Measurements from ENCODE around the gene P3H4. TPM values are rescaled to one million over a fixed set of nuclear protein-coding genes. Genes with fewer than 3 reads are reported as not detected.

The P3H4 gene
- total RNA-seq, 1 donor from 2014 or later = 9.2 TPM

GRCh38 chr17:41772586-41773189 lies 39.1 kb downstream of the P3H4 start:
- TF ChIP-seq, protein P1, sequence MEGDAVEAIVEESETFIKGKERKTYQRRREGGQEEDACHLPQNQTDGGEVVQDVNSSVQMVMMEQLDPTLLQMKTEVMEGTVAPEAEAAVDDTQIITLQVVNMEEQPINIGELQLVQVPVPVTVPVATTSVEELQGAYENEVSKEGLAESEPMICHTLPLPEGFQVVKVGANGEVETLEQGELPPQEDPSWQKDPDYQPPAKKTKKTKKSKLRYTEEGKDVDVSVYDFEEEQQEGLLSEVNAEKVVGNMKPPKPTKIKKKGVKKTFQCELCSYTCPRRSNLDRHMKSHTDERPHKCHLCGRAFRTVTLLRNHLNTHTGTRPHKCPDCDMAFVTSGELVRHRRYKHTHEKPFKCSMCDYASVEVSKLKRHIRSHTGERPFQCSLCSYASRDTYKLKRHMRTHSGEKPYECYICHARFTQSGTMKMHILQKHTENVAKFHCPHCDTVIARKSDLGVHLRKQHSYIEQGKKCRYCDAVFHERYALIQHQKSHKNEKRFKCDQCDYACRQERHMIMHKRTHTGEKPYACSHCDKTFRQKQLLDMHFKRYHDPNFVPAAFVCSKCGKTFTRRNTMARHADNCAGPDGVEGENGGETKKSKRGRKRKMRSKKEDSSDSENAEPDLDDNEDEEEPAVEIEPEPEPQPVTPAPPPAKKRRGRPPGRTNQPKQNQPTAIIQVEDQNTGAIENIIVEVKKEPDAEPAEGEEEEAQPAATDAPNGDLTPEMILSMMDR (IDR thresholded peaks at IDR 0.05) = no peak
- no peaks in the 10 kb centered on the region for H3K9me3 ChIP-seq
- peaks cover 45% of the 10 kb centered on the region for H3K36me3 ChIP-seq
- H3K27ac ChIP-seq = peak overlapping the region; percentile 46
- no peaks in the 10 kb centered on the region for H3K27me3 ChIP-seq (ENCODE audit: low read depth)
- H3K4me3 ChIP-seq = no peak overlapping the region
- DNase-seq = no peak
- peaks cover 62% of the 10 kb centered on the region for H3K4me1 ChIP-seq
- ATAC-seq = no peak
- intact Hi-C loops (cut with DNase I) = no loop called here

DNA sequence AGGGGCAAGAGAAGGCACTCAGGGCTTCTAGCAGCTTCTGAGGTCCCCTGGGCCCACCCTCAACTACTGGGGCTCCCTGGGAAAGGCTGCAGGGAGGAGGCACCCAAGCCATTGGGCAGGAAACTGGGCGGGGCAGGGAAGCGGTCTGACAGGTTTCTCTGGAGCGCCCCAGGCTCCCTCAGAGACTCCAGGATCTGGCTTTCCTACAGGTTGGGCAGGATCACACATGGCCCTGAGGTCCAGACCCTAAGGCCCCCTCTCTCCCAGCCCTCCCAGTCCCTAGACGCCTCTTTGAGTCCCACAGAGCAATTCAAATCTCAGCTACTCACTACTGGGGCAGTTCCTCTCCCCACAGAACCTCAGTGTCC lies 39.5 kb downstream of the P3H4 start:
- Histone ChIP-seq H3K9me3 (no peaks in the 10 kb centered on the region), H3K36me3 (peaks cover 50% of the 10 kb centered on the region), H3K4me1 (peaks cover 57% of the 10 kb centered on the region), H3K27me3 (ENCODE audit: low read depth) (no peaks in the 10 kb centered on the region), H3K27ac (peak overlapping the region; percentile 46), H3K4me3 (no peak overlapping the region)
- peak; percentile 85 for DNase-seq
- TF ChIP-seq, protein P1 (IDR thresholded peaks at IDR 0.05) = no peak
- peak; percentile 84 to 85 for ATAC-seq
- intact Hi-C loops (cut with DNase I) = no loop called here

GRCh38 chr17:41771389-41772206 lies 40.2 kb downstream of the P3H4 start:
- DNase-seq = no peak
- H3K36me3 ChIP-seq = peaks cover 56% of the 10 kb centered on the region
- H3K27ac ChIP-seq = peak overlapping the region; percentile 46
- H3K9me3 ChIP-seq = no peaks in the 10 kb centered on the region
- intact Hi-C loops (cut with DNase I) = no loop called here
- peaks cover 51% of the 10 kb centered on the region for H3K4me1 ChIP-seq
- TF ChIP-seq, protein P1 (IDR thresholded peaks at IDR 0.05) = no peak
- ATAC-seq = peak in 1 of 2 donors; percentile 1
- no peaks in the 10 kb centered on the region for H3K27me3 ChIP-seq (ENCODE audit: low read depth)
- no peak overlapping the region for H3K4me3 ChIP-seq

GRCh38 chr17:41769985-41770384 lies 41.8 kb downstream of the P3H4 start:
- Histone ChIP-seq H3K27me3 (ENCODE audit: low read depth) (no peaks in the 10 kb centered on the region), H3K36me3 (peaks cover 72% of the 10 kb centered on the region), H3K27ac (no peak overlapping the region), H3K4me3 (no peak overlapping the region), H3K4me1 (peaks cover 35% of the 10 kb centered on the region), H3K9me3 (no peaks in the 10 kb centered on the region)
- ATAC-seq = no peak
- intact Hi-C loops (cut with DNase I) = no loop called here
- DNase-seq = no peak
- TF ChIP-seq, protein P1 (IDR thresholded peaks at IDR 0.05) = no peak

- Histone ChIP-seq H3K4me1 (peaks cover 29% of the 10 kb centered on the region), H3K4me3 (no peak overlapping the region), H3K27ac (no peak overlapping the region), H3K36me3 (peaks cover 77% of the 10 kb centered on the region), H3K9me3 (no peaks in the 10 kb centered on the region), H3K27me3 (ENCODE audit: low read depth) (no peaks in the 10 kb centered on the region)
- DNase-seq (no peak), ATAC-seq (no peak)
- intact Hi-C loops (cut with DNase I) = no loop called here
- TF ChIP-seq, protein P1 (IDR thresholded peaks at IDR 0.05) = no peak
Measured at GRCh38 chr17:41769346-41769862, 42.3 kb downstream of the P3H4 start.

All from lower lobe of right lung (tissue), 2 donors.